Ishikawa (cell line): Measurements from ENCODE around the gene ZNF688.
A peak's percentile ranks its signal among the peaks of the same experiment; 100 is the strongest.

Experiments used
- CEBPB ChIP-seq: IDR thresholded peaks from 2 replicates; pipeline ENCODE4 v1.6.1; 2012
- CREB1 ChIP-seq: IDR thresholded peaks from 2 replicates; pipeline ENCODE4 v1.6.1; 2012; ENCODE audit warnings: low read depth
- EGR1 ChIP-seq: IDR thresholded peaks from 2 replicates; pipeline ENCODE4 v1.6.1; 2012
- EP300 ChIP-seq: IDR thresholded peaks from 2 replicates; pipeline ENCODE4 v1.6.1; 2012; ENCODE audit warnings: borderline replicate concordance
- FOXM1 ChIP-seq: IDR thresholded peaks from 2 replicates; pipeline ENCODE4 v1.6.1; 2012; ENCODE audit warnings: low read depth, borderline replicate concordance
- NFIC ChIP-seq: IDR thresholded peaks from 2 replicates; pipeline ENCODE4 v1.6.1; 2012
- RAD21 ChIP-seq: IDR thresholded peaks from 2 replicates; pipeline ENCODE4 v1.6.1; 2012; ENCODE audit warnings: low read depth
- TAF1 ChIP-seq: IDR thresholded peaks from 2 replicates; pipeline ENCODE4 v1.6.1; 2012; ENCODE audit warnings: low read depth, mild to moderate bottlenecking
- TCF12 ChIP-seq: IDR thresholded peaks from 2 replicates; pipeline ENCODE4 v1.6.1; 2012; ENCODE audit warnings: low read depth
- TEAD4 ChIP-seq: IDR thresholded peaks from 2 replicates; pipeline ENCODE4 v1.6.1; 2012
- YY1 ChIP-seq: IDR thresholded peaks from 2 replicates; pipeline ENCODE4 v1.6.1; 2012; ENCODE audit warnings: low read depth
- ZBTB7A ChIP-seq: IDR thresholded peaks from 2 replicates; pipeline ENCODE4 v1.6.1; 2012; ENCODE audit warnings: low read depth
- TF ChIP-seq, protein P1 (sequence below): IDR thresholded peaks from 2 replicates; pipeline ENCODE4 v1.6.1; 2012
- TF ChIP-seq, protein P2 (sequence below): IDR thresholded peaks from 2 replicates; pipeline ENCODE4 v1.6.1; 2012; ENCODE audit warnings: low read depth, mild to moderate bottlenecking
- TF ChIP-seq, protein P3 (sequence below): IDR thresholded peaks from 2 replicates; pipeline ENCODE4 v1.6.1; 2012

ZNF688 gene

DNA sequence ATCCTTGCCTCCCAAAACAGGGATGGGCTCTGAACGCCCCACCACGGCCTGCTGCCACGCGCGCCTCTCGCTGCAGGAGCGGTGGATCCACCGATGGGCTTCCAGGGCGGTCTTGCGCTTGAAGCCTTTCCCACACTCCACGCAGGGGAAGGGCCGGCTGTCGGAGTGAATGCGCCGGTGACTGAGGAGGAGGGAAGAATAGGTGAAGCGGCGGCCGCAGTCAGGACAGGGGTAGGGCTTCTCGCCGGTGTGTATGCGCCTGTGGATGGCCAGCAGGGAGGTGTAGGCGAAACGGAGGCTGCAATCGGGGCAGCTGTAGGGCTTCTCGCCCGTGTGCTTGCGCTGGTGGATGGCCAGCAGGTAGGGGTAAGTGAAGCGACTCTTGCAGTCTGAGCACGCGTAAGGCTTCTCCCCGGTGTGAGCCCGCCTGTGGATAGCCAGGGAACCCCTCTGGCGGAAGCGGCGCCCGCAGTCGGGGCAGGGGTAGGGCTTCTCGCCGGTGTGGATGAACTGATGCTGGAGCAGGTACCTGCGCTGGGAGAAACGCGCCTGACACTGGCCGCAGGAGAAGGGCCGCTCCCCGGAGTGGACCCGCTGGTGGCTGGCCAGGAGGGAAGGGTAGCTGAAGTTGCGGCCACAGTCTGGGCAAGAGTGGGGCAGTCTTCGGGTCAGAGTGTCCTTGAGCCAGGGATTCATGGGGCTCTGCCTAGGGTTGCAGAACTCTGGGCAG lies 11.3 kb upstream of the ZNF688 start:
- TF ChIP-seq CEBPB, result no peak
- no peak for TF ChIP-seq TEAD4
- TF ChIP-seq, protein P1, sequence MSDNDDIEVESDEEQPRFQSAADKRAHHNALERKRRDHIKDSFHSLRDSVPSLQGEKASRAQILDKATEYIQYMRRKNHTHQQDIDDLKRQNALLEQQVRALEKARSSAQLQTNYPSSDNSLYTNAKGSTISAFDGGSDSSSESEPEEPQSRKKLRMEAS, result no peak
- no peak for TF ChIP-seq ZBTB7A
- no peak for TF ChIP-seq EP300
- no peak for TF ChIP-seq TAF1
- TF ChIP-seq, protein P2, sequence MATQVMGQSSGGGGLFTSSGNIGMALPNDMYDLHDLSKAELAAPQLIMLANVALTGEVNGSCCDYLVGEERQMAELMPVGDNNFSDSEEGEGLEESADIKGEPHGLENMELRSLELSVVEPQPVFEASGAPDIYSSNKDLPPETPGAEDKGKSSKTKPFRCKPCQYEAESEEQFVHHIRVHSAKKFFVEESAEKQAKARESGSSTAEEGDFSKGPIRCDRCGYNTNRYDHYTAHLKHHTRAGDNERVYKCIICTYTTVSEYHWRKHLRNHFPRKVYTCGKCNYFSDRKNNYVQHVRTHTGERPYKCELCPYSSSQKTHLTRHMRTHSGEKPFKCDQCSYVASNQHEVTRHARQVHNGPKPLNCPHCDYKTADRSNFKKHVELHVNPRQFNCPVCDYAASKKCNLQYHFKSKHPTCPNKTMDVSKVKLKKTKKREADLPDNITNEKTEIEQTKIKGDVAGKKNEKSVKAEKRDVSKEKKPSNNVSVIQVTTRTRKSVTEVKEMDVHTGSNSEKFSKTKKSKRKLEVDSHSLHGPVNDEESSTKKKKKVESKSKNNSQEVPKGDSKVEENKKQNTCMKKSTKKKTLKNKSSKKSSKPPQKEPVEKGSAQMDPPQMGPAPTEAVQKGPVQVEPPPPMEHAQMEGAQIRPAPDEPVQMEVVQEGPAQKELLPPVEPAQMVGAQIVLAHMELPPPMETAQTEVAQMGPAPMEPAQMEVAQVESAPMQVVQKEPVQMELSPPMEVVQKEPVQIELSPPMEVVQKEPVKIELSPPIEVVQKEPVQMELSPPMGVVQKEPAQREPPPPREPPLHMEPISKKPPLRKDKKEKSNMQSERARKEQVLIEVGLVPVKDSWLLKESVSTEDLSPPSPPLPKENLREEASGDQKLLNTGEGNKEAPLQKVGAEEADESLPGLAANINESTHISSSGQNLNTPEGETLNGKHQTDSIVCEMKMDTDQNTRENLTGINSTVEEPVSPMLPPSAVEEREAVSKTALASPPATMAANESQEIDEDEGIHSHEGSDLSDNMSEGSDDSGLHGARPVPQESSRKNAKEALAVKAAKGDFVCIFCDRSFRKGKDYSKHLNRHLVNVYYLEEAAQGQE, result no peak

DNA sequence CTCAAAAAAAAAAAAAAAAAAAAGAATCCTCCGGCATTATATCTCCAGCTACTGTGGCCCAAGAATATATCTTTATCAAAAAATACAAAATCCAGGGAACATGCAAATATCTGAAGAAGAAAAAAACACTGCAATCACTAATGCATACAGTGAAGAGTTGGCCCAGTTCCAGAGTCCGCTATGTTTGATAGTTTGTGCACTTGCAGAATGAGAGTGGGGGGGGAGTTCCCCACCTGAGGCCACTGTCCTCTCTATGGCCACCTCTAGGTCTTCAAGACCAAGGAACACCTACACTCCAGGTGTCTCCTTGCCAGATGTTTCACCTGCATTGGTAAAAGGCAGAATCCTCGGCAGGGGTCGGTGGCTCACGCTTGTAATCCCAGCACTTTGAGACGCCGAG lies 9.9 kb upstream of the ZNF688 start:
- TF ChIP-seq, protein P1, result no peak
- no peak for TF ChIP-seq CEBPB
- TF ChIP-seq TAF1, result no peak
- TF ChIP-seq YY1, result no peak
- TF ChIP-seq, protein P2, result no peak
- TF ChIP-seq, protein P3, sequence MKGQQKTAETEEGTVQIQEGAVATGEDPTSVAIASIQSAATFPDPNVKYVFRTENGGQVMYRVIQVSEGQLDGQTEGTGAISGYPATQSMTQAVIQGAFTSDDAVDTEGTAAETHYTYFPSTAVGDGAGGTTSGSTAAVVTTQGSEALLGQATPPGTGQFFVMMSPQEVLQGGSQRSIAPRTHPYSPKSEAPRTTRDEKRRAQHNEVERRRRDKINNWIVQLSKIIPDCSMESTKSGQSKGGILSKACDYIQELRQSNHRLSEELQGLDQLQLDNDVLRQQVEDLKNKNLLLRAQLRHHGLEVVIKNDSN, result no peak
- TF ChIP-seq EP300, result no peak
- no peak for TF ChIP-seq NFIC
- TF ChIP-seq TCF12, result no peak
- TF ChIP-seq ZBTB7A, result no peak
- no peak for TF ChIP-seq TEAD4
- TF ChIP-seq FOXM1, result no peak
- no peak for TF ChIP-seq EGR1
- TF ChIP-seq CREB1, result no peak
- no peak for TF ChIP-seq RAD21

DNA sequence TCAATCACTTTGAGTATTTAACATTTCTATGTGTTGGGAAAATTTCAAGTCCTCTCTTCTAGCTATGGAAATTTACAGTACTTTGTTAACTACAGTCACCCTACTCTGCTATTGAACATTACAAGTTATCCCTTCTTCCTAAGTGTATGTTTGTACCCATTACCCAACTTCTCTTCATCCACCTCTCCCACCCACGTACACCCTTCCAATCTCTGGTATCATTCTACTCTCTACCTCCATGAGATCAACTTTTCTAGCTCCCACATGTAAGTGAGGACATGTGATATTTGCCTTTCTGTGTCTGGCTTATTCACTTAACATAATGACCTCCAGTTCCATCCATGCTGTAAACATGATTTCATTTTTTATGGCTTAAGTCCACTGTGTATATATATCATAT lies 3.2 kb upstream of the ZNF688 start:
- TF ChIP-seq FOXM1 (no peak), ZBTB7A (no peak), CEBPB (no peak), CREB1 (no peak)
- TF ChIP-seq, protein P3, result no peak
- TF ChIP-seq, protein P1, result no peak

DNA sequence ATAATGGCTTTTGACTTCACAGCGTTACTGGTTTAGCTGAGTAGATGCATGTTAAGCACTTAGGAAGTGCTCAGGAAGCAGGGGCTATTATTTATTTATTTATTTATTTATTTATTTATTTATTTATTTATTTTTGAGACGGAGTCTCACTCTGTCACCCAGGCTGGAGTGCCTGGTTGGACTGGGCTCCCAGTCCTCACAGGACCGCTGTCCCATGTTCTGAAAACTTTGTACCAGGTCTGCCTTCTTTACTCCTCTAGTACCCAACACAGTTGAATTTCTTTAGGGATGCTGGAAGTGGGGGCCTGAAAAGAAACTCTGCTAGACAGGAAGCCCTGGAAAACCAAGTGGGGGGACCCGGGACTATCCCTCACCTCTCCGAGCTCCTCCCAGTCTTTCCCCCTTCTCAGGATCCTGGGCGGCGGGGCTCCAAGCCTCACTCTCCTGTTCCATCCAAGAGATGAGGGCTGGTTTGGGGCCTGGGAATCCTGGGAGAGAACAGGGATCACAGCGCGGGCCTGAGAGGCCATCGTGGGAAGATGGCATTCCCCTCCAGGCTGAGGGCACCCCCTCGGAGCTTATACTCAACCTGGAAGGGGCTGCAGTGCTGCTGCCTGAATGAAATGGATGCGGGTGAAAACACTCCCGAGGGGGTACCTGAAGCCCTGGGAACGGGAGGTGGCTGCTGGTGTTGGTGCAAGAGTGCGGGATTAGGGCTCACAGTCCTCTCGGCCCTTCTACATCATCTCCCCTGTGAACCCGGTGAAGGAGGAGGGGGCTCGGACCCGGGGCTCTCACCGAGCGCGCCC lies 674 bp downstream of the ZNF688 start:
- TF ChIP-seq CREB1 (no peak), FOXM1 (no peak), ZBTB7A (0 out of 2 replicates have a peak, but pooled peaks have one; percentile 21), NFIC (no peak), TAF1 (no peak)
- TF ChIP-seq, protein P1, result 0 out of 2 replicates have a peak, but pooled peaks have one; percentile 6
- TF ChIP-seq, protein P2, result peak; percentile 69
